HG03280 (cell line): Measurements from ENCODE around the gene IQCH.

Experiments
- ATAC-seq: cut with Tn5 transposase; IDR thresholded peaks from one replicate; pipeline ENCODE4 v1.9.1; 2021; ENCODE audit warnings: mild to moderate bottlenecking, moderate library complexity; ENCODE audit not compliant: unreplicated experiment

IQCH gene

DNA sequence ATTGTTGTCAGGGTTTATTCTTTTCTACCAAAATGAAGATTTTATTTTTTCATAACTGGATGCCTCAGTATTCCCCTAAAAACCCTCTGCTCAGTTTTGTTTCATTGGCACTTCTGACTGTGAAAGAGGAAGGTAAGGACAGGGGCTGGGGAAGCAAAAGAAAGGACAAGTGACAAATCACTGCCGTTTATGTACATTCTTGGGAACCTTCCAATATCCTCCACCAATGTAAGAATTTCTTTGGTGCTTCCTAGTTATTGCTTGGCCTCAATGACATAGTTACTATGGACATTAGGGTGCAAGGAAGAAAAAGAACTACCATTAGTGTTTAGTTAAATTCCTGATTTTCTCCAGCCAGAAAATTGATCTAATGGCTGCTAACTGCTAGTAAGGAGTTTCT, 135.4 kb downstream of the IQCH start:
- no peak for ATAC-seq

DNA sequence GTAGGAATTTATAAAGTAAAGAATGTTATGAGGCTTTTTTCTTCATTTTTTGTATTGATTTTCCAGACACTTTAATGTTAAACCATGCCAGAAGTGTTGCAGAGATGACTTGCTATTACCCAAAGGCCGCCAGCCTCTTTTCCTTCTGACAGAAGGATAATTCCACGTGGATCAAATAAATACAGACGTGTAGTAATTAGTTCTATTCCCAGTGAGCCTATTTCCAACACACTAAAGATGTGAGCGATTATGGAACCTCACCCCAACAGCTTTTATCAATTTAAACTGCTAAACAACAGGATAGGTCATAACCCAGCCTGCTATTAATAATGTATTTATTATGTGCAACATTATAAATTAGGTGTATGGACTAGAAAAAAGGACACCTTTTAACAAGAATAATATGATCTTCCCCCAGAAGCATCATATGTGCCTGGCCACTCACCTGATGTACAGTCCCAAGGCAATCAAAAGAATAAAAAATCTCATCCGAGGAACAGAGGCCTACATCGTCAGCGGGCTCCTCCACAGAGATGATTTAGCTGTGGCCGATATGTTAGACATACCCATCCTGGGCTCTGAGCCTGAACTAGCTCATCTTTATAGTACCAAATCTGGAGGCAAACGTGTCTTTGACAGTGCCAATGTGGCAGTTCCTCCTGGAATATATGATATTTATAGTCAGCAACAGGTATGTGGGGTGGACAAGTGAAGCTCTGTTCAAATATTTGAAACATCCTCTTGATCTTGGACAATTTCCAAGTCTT, 140.5 kb downstream of the IQCH start:
- ATAC-seq: no peak

DNA sequence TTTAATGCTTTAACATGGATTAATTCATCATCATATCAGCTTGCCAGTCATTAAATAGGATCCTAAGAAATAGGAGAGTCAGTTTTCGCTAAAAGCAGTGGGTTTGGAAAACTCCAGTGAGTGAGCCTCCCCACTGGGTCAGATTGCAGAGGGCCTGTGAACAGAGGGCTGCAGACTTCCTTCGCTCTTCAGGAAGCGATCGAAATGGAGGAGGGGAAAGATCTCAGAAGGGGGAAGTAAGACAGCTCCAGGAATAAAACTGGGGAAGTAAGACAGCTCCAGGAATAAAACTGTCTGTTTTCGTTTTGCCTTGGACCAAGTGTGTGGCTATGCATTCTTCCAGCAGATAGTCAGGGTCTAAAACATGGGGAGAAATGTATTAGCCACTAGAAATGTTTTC, 141.5 kb downstream of the IQCH start:
- no peak for ATAC-seq

DNA sequence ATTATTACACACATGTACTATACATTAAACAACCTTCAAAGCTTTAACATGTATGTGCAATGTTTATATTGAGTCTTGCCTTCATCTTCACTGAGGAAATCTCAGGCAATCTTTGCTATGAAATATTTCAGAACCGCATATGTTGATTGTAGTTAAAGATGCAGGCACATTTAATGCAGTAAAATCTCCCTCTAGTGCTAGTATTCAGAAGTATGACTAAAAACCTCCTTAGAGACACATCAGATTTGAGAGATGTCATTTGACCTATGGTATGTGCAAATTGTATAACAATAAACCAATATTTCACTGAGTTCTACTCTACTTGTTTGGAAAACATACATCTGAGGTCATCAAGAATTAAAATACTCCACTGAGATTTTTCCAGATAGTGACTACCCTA, 142.6 kb downstream of the IQCH start:
- no peak for ATAC-seq

DNA sequence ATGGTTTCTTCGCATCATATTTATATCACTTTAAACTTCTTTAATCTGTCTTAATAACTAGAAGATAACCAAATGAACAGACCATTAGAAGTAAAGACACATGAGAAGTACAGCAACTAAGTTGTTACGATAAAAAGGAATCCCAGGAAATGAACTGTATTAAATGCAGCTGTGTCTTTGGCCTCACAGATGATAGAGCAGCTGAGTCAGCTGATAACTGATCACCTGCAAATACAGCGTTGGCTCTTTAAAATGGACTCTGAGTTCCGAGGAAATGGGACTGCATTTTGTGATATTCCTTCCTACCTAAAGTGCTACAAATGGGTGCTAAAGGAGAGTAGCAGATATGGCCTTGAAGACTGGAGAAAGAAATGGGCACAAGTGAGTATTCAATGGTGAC, 145.3 kb downstream of the IQCH start:
- no peak for ATAC-seq

DNA sequence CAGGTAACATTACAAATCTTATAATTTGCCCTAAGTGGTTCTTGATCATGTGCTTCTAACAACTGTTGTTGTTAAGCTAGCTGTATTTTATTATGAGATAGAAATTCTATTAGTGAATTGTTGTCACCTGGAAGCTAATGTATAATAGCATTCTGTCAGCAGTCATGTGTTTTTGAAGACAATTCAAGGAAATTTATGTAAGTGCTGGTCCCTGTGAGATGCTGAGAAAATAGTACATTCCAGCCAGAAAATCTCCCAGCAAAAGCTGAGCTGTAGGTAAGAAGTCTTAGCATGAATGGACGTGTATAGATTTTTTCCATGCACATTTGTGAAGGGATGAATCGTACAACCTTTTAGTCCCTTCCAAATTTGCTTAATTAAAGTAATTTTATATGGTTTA, 146.3 kb downstream of the IQCH start:
- ATAC-seq: no peak

DNA sequence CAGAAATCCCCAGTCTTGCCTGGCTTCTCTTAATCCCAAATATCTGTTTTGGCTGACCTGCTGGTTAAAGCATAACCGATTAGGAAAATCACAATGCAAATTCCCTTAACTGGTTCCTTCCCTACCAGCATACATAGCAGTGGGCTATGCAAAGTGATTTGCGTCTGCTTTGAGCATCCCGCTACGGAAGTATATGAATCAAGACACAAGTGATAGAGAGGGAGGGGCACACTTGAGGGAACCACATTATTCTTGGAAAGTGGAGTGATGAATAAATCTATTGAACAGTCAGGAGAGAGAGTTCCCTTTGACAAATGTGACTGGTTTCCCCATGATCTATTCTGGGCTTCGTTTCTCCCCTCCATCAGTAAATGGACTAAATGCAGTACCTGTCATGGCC, 146.8 kb downstream of the IQCH start:
- no peak for ATAC-seq

DNA sequence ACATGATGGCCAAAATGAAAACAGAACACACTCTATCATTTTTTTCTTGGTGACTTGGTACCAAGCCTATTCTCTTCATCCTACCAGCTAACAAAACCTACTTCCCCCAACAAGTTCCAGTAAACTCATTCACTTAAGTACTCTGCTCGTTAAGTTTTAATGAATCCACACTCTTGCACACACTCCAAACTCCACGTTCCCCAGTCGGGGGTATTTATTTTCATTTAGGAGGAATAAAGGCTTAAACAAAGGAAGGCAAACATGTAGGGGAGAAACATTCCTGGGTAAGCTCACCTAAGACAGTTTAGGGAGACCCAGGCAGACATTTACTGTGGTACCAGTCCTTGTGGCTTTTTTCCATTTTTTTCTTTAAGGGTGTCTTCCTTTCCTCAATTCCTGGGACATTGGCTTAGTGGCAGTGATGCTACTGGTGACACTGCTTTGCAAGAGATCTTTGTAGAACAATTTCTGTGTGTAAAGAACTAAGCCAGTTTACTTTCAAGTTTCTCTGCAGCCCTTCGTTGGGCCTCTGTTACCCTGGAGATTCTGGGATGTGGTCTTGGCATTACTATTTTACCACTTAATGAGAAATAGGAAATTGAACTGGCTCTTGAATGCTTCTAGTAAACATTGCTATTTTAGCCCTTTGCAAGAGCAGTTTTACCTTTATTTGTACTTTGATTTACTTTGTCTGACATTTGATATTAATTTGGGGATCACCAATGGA, 149.0 kb downstream of the IQCH start:
- ATAC-seq: no peak

DNA sequence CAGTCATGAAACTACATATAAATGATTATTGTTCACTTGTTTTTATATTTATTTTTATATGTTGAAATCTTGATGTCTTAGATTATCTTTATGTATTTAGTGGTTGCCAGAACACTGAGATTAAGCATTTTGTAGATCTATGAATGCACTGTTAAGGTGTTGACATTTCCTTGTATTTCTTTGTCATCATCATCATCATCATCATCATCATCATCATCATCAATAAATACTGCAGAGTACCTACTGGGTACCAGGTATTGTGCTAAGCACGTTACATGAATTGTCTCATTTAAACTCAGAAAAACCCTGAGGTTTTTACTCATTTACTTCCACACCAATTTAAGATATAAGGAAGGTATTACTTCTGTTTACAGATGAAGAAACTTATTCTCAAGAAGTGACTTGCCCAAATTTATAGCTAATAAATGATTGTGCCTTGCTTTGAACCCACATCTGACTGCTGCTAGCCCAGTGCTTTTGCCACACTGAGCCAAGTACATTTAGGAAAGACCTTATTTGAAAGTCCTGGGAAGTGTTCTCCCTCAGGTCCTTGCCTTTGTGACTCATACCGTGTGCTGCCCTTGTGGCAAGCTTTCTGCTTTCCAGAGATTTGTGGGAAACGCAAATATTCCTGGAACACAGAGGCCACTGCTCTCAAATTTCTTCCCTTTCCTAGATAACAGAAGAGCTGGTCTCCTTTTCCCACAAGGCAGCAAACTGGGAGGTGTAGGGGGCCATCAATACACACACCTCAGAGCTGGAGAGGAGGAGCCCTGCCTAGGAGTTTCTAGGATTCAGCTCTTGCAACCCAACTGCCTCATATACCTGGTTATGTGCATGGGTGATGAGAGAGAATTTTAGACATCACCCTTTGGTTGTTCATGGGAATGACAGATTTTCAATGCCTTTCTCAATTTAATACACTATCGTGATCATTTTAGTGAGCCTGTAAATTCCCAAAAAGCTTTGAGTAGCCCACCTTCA, 150.9 kb downstream of the IQCH start:
- ATAC-seq: no peak

DNA sequence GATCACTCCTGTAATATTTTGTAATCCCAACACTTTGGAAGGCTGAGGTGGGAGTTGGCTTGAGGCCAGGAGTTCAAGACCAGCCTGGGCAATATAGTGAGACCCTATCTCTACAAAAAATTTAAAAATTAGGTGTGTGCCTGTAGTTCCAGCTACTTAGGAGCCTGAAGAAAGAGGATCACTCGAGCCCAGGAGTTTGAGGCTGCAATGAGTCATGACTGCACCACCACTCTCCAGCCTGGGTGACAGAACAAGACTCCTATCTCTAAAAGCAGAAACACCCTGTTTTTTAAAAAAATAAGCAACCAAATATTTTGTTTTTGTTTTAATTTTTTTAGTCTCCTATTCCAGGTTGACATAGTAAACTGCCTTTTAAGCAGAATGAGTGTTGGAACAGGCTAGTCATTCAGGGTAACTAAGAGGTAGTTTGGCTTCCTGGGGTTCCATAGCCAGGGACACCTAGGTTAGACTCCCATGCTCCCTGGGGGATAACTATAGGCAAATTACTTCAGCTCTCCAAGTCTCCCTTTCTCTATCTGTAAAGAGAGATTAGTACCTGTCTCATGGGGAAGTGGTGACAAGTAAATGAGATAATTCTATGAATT, 151.8 kb downstream of the IQCH start:
- no peak for ATAC-seq

DNA sequence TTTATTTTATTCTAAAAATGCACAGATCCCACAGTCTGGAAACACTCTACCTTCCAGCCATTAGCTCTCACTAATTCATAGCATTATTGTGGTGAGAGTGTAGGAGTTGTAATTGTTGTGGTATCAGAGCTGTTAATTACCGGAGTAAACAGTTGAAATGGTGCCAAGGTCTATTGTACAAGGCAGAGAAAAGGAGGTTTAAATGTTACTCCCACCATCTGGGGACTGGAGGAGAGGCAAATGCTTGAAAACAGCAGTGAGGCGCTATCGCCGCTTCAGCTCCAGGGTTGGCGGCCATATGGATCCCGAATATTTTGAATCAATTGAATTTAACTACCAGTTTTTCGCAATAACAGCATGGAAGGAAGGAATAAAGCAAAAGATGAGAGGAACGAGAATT, 153.2 kb downstream of the IQCH start:
- ATAC-seq: no peak

DNA sequence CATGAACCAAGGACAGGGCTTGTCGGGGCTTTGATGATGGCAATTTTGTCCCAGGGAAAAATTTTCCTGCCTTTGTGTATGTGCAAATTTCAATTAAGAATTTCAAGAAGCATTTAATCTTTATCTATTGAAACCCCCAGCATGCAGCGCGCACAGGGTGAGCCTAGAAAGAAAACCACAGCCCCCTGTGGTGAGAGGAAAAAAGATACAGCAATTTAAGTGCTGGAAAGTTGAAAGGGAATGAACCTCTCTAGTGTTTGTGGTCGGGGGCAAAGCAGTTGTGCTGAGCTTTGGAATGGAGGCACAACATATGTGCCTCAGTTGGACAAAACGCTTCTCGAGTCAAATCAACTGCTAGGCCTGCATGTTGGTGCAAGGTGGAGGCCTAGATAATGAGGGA, 154.6 kb downstream of the IQCH start:
- ATAC-seq: no peak

DNA sequence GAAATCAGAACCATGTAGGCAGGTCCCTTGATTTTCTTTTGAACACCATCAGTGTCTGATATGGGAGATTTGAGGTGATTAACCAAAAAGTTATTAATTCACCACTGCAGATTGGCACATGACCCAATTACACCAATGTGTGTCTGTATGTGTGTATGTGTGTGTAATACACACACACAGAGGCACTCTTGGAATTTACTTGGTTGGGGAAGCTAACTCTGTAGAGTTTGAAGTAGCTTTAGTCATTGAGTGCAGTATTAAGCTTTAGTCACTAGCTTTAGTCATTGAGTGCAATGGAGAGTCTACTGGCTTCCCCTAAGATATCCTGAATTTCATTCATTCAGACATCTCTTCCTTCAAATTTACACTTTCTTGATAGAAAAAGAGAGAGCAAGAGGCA, 156.9 kb downstream of the IQCH start:
- no peak for ATAC-seq

DNA sequence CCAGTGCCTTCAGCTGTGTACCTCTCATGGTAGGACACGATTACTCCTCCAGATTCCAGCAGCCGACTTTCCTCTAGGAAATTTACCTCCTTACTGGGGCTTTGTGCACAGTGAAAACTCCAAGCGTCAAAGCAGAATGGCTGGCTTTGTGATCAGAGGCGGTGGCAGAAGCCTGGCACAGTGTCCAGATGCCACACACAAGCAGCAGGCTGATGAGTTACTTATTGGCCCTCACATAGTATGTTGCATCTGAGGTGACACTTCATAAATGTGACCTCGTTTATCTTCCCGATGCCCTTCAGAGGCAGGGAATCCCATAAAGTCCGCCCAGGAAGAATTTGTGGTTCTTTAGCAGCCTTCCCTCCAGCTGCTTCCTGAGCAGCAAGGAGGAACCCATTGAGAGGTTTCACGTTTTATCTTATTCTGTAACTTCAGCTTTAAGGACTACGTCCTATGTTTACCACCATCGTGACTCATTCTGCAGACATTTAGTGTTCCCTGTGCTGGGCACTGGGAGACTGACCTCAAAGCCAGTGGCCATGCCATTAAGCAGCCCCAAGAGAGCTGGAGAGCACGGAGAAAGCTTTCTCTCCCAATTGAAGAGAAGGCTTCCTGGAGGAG, 159.3 kb downstream of the IQCH start:
- no peak for ATAC-seq

DNA sequence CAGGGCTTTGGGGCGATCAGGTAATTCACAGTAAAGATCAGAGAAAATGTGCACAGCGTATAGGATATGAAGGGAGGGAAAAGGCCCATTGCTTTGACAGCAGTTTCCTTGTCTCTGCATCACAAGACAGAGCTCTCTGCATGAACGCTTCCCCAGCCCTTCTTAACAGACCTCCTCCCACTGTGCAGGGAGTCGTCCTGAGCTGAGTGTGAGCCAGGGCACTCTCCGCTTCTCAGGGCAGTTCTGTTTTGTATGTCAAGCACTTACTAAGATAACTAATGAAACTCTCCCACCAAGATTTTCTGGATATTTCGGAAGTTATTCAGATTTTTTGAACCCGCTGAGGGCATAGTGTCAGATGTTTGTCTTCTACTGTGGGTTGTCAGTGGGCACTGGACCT, 160.6 kb downstream of the IQCH start:
- no peak for ATAC-seq

DNA sequence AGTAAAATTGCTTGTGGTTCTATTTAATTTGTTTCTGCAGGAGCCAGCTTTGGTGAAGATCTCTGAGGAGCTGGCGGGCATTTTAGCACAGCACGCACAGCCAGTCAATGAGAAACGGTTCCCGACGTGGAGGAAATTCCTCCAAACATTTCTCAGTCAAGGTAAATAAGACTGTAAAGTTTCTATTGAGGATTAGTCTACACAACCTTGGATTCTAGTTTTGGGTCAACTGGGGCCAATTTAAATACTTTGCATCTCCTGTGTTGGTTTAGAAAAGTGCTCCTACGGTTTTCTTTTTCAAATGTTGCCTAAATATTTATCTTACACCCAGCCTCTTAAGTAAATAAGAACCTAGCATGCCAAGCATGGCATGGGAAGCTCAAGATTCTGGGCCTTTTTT, 162.3 kb downstream of the IQCH start:
- no peak for ATAC-seq

DNA sequence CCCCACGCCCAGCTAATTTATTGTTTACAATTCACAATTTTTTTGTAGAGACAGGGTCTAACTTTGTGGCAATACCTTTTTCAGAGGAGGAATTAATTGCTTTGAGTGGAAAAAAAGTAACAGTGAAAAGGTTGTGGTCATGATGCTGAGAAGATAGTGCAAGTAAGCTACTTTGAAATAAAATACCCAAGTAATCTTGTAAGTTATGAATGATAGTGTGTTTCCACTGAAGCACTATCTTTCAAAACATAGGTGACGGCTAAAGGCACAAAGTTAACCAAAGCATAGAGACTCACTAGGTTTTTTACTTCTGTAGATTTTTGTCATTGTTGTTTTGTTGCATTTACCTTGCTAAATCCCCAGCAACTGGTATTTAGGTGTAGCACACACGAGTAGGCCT, 165.1 kb downstream of the IQCH start:
- ATAC-seq: no peak

DNA sequence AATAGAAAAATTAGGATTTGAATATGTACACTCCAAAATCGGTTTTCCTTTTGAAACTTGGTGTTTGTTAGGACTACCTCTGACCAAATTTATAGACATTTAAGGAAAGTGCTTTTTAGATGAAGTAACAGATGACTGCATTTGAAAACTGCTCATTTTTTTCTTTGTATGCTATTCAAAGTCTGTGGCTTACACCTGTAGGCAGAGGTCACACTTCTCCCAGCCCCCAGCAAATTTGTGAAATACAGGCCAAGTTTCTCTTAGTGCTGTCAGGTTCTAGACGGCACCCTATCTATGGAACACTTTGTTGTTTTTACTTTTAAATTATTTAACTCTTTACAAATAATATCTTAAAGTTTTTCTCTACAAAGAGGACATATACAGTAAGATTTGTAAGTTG, 165.6 kb downstream of the IQCH start:
- no peak for ATAC-seq

DNA sequence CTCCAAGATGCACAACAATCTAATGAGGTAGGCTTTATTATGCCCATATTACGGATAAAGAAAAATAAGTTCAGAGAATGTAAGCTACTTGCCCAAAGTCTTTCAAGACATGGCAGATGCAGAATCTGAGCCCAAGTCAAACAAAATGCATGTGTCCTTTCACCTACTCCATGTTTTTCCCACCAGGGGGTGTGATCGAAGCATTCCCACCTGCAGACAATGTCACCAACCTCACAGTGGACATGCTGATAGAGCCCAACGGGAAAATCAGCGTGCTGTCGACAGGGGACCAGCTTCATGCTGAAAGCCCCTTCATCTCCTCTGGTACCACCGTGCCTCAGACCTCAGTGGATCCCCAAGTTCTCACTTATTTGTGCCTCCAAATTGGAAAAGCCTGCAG, 166.5 kb downstream of the IQCH start:
- no peak for ATAC-seq

DNA sequence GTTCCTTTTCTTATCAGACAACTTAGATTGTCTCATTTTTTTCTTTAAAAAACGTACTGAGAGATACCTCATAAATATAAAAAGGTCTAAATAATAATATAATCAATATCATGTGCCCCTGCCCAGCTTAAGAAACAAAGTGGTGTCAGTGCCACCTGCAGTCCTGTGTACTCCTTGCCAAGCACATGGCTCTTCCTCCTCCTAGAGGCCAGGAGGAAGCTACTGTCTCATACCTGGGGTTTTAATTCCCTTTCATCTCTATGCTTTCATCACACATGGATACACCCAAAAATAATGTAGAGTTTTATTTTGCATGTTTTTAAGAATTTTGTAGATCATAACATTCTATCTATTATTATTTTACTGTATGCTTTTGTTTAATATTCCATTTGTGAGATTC, 167.7 kb downstream of the IQCH start:
- ATAC-seq: no peak
